H1 (cell line): ENCODE results near the gene UNC13C. TPM values are rescaled to one million over a fixed set of nuclear protein-coding genes. Genes with fewer than 3 reads are reported as not detected.

Experiments used
- CTCF ChIA-PET: fragments of 300-600 bp; sonication (Branson Sonifier 250); formaldehyde crosslinking; loops from one replicate; lab custom pipeline; 2021; ENCODE audit not compliant: partially characterized antibody; lab: Charles Lee
- POLR2A ChIA-PET: fragments of 300-600 bp; sonication (Branson Sonifier 250); formaldehyde crosslinking; loops from one replicate; lab custom pipeline; 2021; ENCODE audit warnings: inconsistent platforms; ENCODE audit not compliant: partially characterized antibody; lab: Charles Lee
- DNase-seq, 2 experiments: peaks; one replicate each; pipeline versions ENCODE4 v3.0.0 to v3.0.0-alpha.2; 2010 to 2022; ENCODE audit warnings: low spot score in 2 of 2, low read depth in 1 of 2, mixed read lengths in 1 of 2
- FAIRE-seq: peaks from 2 replicates; lab custom pipeline; 2011; peaks lifted over from hg19 to GRCh38; lab: Jason Lieb, UNC
- H2AFZ ChIP-seq: 2 replicates; pipeline ENCODE4 v1.8.1; 2012; ENCODE audit warnings: low read length, inconsistent platforms
- H2AK5ac ChIP-seq: 2 replicates; pipeline ENCODE4 v1.6.1; 2013; ENCODE audit warnings: low read depth, low read length
- H2BK120ac ChIP-seq: replicated peaks from 2 replicates; pipeline ENCODE3; 2013; ENCODE audit warnings: low read depth, low read length, inconsistent platforms
- H2BK12ac ChIP-seq: 2 replicates; pipeline ENCODE4 v1.6.1; 2013; ENCODE audit warnings: low read depth, low read length
- H2BK15ac ChIP-seq: 2 replicates; pipeline ENCODE4 v1.6.1; 2013; ENCODE audit warnings: low read length
- H2BK20ac ChIP-seq: 2 replicates; pipeline ENCODE4 v1.6.1; 2013; ENCODE audit warnings: low read length
- H2BK5ac ChIP-seq: 2 replicates; pipeline ENCODE4 v1.6.1; 2013; ENCODE audit warnings: low read depth, low read length
- H3K14ac ChIP-seq: 2 replicates; pipeline ENCODE4 v1.6.1; 2013; ENCODE audit warnings: inconsistent platforms; ENCODE audit not compliant: insufficient read length
- H3K18ac ChIP-seq: 2 replicates; pipeline ENCODE4 v1.6.1; 2013; ENCODE audit warnings: low read length; ENCODE audit errors: extremely low read depth
- H3K23ac ChIP-seq: 2 replicates; pipeline ENCODE4 v1.6.1; 2013; ENCODE audit warnings: inconsistent platforms; ENCODE audit not compliant: insufficient read length
- H3K23me2 ChIP-seq: 2 replicates; pipeline ENCODE4 v1.6.1; 2013; ENCODE audit warnings: low read depth, low read length
- H3K27ac ChIP-seq: 2 replicates; pipeline ENCODE4 v1.6.1; 2011; ENCODE audit warnings: low read depth, low read length, inconsistent platforms
- H3K27me3 ChIP-seq, 4 experiments: replicated peaks in 1 of 4; 1 replicate in 1 of 4; 2 replicates in 3 of 4; pipeline versions ENCODE4 v1.6.1 to v1.8.1; 2011 to 2013; ENCODE audit warnings: low read length in 3 of 4, mild to moderate bottlenecking in 3 of 4, inconsistent platforms in 2 of 4, mixed read lengths in 2 of 4, moderate library complexity in 1 of 4; ENCODE audit not compliant: control insufficient read depth in 3 of 4, insufficient read depth in 3 of 4; ENCODE audit errors: extremely low read depth in 1 of 4
- H3K36me3 ChIP-seq, 4 experiments: 2 replicates each; pipeline versions ENCODE4 v1.6.1 to v1.8.1; 2011 to 2013; ENCODE audit warnings: mild to moderate bottlenecking in 4 of 4, low read length in 3 of 4, moderate library complexity in 2 of 4, control low read depth in 1 of 4, inconsistent platforms in 1 of 4; ENCODE audit not compliant: insufficient read depth in 4 of 4, control insufficient read depth in 2 of 4
- H3K4ac ChIP-seq: replicated peaks from 2 replicates; pipeline ENCODE3; 2013; ENCODE audit warnings: low read length, low read depth, mixed read lengths, inconsistent platforms; ENCODE audit not compliant: insufficient read length
- H3K4me1 ChIP-seq, 4 experiments: replicated peaks in 1 of 4; 1 replicate in 1 of 4; 2 replicates in 3 of 4; pipeline versions ENCODE4 v1.6.1 to v1.8.1; 2011 to 2013; ENCODE audit warnings: low read length in 3 of 4, inconsistent platforms in 2 of 4, mixed read lengths in 1 of 4; ENCODE audit not compliant: insufficient read depth in 4 of 4, control insufficient read depth in 3 of 4
- H3K4me2 ChIP-seq, 2 experiments: 2 replicates each; pipeline versions ENCODE4 v1.6.1 to v1.8.1; 2011 to 2013; ENCODE audit warnings: low read depth in 2 of 2, low read length in 2 of 2, control low read depth in 1 of 2, inconsistent platforms in 1 of 2, mild to moderate bottlenecking in 1 of 2; ENCODE audit not compliant: insufficient read depth in 1 of 2
- H3K4me3 ChIP-seq, 4 experiments: fragments of 200-600, 300-600 bp in 1 of 4; sonication (generic), shearing (Covaris generic), sonication (Bioruptor Twin) in 1 of 4; 2 replicates each; pipeline versions ENCODE4 v1.5.1 to v1.8.1; 2011 to 2016; ENCODE audit warnings: low read length in 4 of 4, low read depth in 3 of 4, control low read depth in 2 of 4, inconsistent platforms in 2 of 4, mild to moderate bottlenecking in 2 of 4, mixed read lengths in 1 of 4, moderate library complexity in 1 of 4; ENCODE audit not compliant: insufficient read depth in 2 of 4; ENCODE audit errors: extremely low read depth in 1 of 4
- H3K56ac ChIP-seq: replicated peaks from 2 replicates; pipeline ENCODE3; 2013; ENCODE audit warnings: low read depth, mild to moderate bottlenecking, mixed read lengths, low read length, inconsistent platforms; ENCODE audit not compliant: insufficient read length
- H3K79me1 ChIP-seq: 2 replicates; pipeline ENCODE4 v1.6.1; 2013; ENCODE audit warnings: low read depth, low read length, control low read depth
- H3K79me2 ChIP-seq, 2 experiments: 2 replicates each; pipeline versions ENCODE4 v1.6.1 to v1.8.1; 2012 to 2013; ENCODE audit warnings: low read length in 2 of 2, mild to moderate bottlenecking in 2 of 2, inconsistent platforms in 1 of 2; ENCODE audit not compliant: insufficient read depth in 2 of 2, control insufficient read depth in 1 of 2
- H3K9ac ChIP-seq, 4 experiments: replicated peaks in 1 of 4; 1 replicate in 1 of 4; 2 replicates in 3 of 4; pipeline versions ENCODE4 v1.6.1 to v1.8.1; 2011 to 2013; ENCODE audit warnings: low read depth in 3 of 4, low read length in 3 of 4, control low read depth in 2 of 4, mild to moderate bottlenecking in 2 of 4, moderate library complexity in 2 of 4, inconsistent platforms in 1 of 4; ENCODE audit errors: extremely low read depth in 1 of 4
- H3K9me3 ChIP-seq, 2 experiments: 2 replicates each; pipeline versions ENCODE4 v1.6.1 to v1.8.1; 2012 to 2013; ENCODE audit warnings: mild to moderate bottlenecking in 2 of 2, moderate library complexity in 2 of 2, control low read depth in 1 of 2, inconsistent platforms in 1 of 2, low read depth in 1 of 2, low read length in 1 of 2, mixed read lengths in 1 of 2; ENCODE audit not compliant: insufficient read depth in 2 of 2
- H4K20me1 ChIP-seq, 2 experiments: replicated peaks in 1 of 2; 2 replicates each; pipeline versions ENCODE3 to v1.8.1; 2011 to 2013; ENCODE audit warnings: inconsistent platforms in 2 of 2, low read length in 2 of 2, mild to moderate bottlenecking in 1 of 2; ENCODE audit not compliant: insufficient read depth in 2 of 2, control insufficient read depth in 1 of 2
- H4K5ac ChIP-seq: 2 replicates; pipeline ENCODE4 v1.6.1; 2013; ENCODE audit warnings: low read length, low read depth, mixed read lengths, inconsistent platforms; ENCODE audit not compliant: insufficient read length
- H4K8ac ChIP-seq: 2 replicates; pipeline ENCODE4 v1.8.0; 2013; ENCODE audit warnings: mild to moderate bottlenecking, moderate library complexity, low read length, inconsistent platforms; ENCODE audit not compliant: insufficient read depth; ENCODE audit errors: extremely low read depth
- H4K91ac ChIP-seq: replicated peaks from 2 replicates; pipeline ENCODE3; 2013; ENCODE audit warnings: low read length, mixed read lengths, inconsistent platforms; ENCODE audit not compliant: insufficient read length
- BRCA1 ChIP-seq: IDR thresholded peaks from 2 replicates; pipeline ENCODE4 v1.6.1; 2012; ENCODE audit warnings: low read depth, low read length, improper control_type of control experiment
- CHD2 ChIP-seq: IDR thresholded peaks from 2 replicates; pipeline ENCODE4 v1.6.1; 2012; ENCODE audit warnings: low read length, improper control_type of control experiment
- TAF1 ChIP-seq: IDR thresholded peaks from 2 replicates; pipeline ENCODE4 v1.6.1; 2011; ENCODE audit warnings: mild to moderate bottlenecking, low read depth, low read length
- TAF7 ChIP-seq: optimal IDR thresholded peaks from 2 replicates; pipeline ENCODE3; 2011; ENCODE audit warnings: low read depth, mild to moderate bottlenecking, inconsistent platforms, low read length, moderate library complexity, borderline replicate concordance
- TBP ChIP-seq: IDR thresholded peaks from 2 replicates; pipeline ENCODE4 v1.6.1; 2011; ENCODE audit warnings: low read depth, low read length, improper control_type of control experiment
- WGBS, 2 experiments: shearing (Covaris generic) in 1 of 2; methylation state at CpG; one replicate each; pipeline versions ENCODE4 v1.1.6 to v1.1.7; 2013 to 2015; ENCODE audit warnings: low lambda C conversion rate in 2 of 2, mixed read lengths in 2 of 2, inconsistent platforms in 1 of 2, low coverage in 1 of 2, missing lambda C conversion rate in 1 of 2; ENCODE audit not compliant: insufficient replicate concordance in 2 of 2, insufficient coverage in 1 of 2, insufficient read length in 1 of 2; ENCODE audit errors: extremely low coverage in 1 of 2, missing lambda C conversion rate in 1 of 2; 5-methylcytosine and 5-hydroxymethylcytosine counted together
- polyA plus RNA-seq, 7 experiments: library from polyadenylated mRNA; depleted of rRNA in 3 of 7; stranded (reverse) in 5 of 7; unstranded in 2 of 7; fragments of >200 nt in 5 of 7; fragments of 200-250 nt in 2 of 7; gene quantifications; 1 replicate in 5 of 7; 2 replicates in 1 of 7; 4 replicates in 1 of 7; pipeline versions ENCODE4 v1.2.1 to v1.2.3, GENCODE V29; 2011 to 2013; ENCODE audit warnings: missing spikeins in 2 of 7, mixed read lengths in 2 of 7
- total RNA-seq: library from RNA; stranded (reverse); fragmentation: NEBNext Ultra II Directional; extraction: Animal tissue kit (Norgen Biotek cat#: 25700); gene quantifications from 2 replicates; pipeline ENCODE4 v1.2.1, GENCODE V29; 2021

UNC13C gene
- total and polyA plus RNA-seq, 2 of the 8 experiments (the other 6 are each of a cell fraction or from before 2014, with no cell fraction given), result 0.02 to 0.13 TPM

DNA sequence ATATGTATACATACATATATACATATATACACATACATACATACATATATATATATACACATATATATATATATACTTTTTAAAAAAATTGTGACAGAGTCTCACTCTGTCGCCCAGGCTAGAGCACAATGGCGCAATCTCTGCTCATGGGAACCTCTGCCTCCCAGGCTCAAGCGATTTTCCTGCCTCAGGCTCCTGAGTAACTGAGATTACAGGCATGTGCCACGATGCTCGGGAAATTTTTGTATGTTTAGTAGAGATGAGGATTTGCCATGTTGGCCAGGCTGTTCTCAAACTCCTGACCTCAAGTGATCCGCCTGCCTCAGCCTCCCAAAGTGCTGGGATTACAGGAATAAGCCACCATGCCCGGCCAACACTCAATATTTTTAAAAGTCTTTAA, 302.5 kb downstream of the UNC13C start:
- Histone ChIP-seq H2AFZ (no peak overlapping the region), H2BK120ac (no peak overlapping the region), H2BK20ac (no peak overlapping the region), H3K23me2 (no peaks in the 10 kb centered on the region), H3K36me3 (no peaks in the 10 kb centered on the region), H2BK15ac (no peak overlapping the region), H3K18ac (no peak overlapping the region), H3K4me2 (no peak overlapping the region), H4K8ac (no peak overlapping the region), H3K4ac (no peak overlapping the region), H3K27ac (no peak overlapping the region), H2BK12ac (no peak overlapping the region), H2AK5ac (no peak overlapping the region), H2BK5ac (no peak overlapping the region), H4K91ac (no peak overlapping the region), H3K79me1 (no peaks in the 10 kb centered on the region), H3K4me3 (no peak overlapping the region), H3K23ac (no peak overlapping the region), H4K5ac (no peak overlapping the region), H3K9ac (no peak overlapping the region), H3K4me1 (no peaks in the 10 kb centered on the region), H3K27me3 (no peaks in the 10 kb centered on the region), H3K14ac (no peak overlapping the region), H3K56ac (no peak overlapping the region), H3K79me2 (no peaks in the 10 kb centered on the region), H3K9me3 (no peaks in the 10 kb centered on the region; a peak in 1 of 4 replicates), H4K20me1 (no peaks in the 10 kb centered on the region)
- ChIA-PET CTCF (no interaction called here), POLR2A (no interaction called here)
- WGBS, 2 experiments, result 84% methylated on average over 7 of the region's 7 CpGs; no CpG with 5 or more reads in 1 of the 2 experiments
- FAIRE-seq (no peak), DNase-seq (no peak)
- TF ChIP-seq TAF7 (no peak), CHD2 (no peak), TBP (no peak), TAF1 (no peak), BRCA1 (no peak)
